GM12872 (cell line): Measurements from ENCODE around the gene MESD.

ENCODE experiments used
- TF ChIP-seq, protein P1 (sequence below): IDR thresholded peaks from 3 replicates; pipeline ENCODE4 v1.5.1; 2011; ENCODE audit warnings: low read depth, mild to moderate bottlenecking, low read length, moderate library complexity; ENCODE audit not compliant: insufficient read depth

The MESD gene

DNA sequence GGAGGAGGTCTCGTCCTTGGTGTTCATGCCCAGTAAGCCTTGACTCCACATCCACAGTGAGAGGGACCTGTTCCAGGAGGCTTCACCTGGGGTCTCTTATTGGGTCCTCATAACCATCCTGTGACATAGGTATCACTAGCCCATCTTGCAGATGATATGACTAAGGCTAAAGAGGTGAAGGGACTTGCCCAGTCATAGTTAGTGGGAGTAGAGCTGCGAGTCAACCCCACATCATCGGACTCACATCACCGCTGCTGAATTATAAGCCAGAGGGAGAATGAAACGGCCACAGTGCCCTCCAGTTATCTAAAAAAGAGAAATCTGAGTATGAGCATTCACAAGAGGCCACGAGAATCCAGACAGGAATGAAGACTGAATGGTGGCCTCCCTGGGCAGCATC is 66.0 kb downstream of the MESD start:
- TF ChIP-seq, protein P1, sequence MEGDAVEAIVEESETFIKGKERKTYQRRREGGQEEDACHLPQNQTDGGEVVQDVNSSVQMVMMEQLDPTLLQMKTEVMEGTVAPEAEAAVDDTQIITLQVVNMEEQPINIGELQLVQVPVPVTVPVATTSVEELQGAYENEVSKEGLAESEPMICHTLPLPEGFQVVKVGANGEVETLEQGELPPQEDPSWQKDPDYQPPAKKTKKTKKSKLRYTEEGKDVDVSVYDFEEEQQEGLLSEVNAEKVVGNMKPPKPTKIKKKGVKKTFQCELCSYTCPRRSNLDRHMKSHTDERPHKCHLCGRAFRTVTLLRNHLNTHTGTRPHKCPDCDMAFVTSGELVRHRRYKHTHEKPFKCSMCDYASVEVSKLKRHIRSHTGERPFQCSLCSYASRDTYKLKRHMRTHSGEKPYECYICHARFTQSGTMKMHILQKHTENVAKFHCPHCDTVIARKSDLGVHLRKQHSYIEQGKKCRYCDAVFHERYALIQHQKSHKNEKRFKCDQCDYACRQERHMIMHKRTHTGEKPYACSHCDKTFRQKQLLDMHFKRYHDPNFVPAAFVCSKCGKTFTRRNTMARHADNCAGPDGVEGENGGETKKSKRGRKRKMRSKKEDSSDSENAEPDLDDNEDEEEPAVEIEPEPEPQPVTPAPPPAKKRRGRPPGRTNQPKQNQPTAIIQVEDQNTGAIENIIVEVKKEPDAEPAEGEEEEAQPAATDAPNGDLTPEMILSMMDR: no peak

DNA sequence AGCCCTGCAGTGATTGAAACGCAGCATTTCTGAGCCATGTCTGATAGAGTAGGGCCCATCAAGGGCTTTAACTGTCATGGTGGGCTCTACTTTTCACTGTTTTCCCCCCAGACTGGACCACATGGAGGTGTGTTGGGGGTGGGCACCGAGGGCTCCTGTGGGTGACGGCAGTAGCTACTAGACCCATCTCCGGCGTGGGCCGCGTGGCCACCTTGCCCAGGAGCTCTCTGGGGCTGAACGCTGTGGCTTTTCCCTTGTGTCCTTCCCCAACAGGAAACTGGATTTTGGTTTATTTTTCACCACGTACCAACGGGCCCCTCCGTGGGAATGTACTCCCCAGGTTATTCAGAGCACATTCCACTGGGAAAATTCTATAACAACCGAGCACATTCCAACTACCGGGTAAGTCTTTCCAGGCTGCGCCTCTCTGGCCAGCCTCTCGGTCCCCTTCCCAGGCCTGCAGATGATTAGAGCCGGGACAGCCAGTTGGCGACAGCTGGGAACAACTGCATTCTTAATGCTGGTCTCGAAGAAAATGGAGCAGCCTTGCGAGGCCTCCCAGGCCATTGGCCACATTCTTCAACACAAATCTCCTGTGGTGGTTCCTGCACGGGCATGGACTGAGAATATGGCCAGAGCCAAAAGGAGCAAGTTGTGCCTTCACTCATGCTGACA is 67.7 kb downstream of the MESD start:
- TF ChIP-seq, protein P1: no peak

DNA sequence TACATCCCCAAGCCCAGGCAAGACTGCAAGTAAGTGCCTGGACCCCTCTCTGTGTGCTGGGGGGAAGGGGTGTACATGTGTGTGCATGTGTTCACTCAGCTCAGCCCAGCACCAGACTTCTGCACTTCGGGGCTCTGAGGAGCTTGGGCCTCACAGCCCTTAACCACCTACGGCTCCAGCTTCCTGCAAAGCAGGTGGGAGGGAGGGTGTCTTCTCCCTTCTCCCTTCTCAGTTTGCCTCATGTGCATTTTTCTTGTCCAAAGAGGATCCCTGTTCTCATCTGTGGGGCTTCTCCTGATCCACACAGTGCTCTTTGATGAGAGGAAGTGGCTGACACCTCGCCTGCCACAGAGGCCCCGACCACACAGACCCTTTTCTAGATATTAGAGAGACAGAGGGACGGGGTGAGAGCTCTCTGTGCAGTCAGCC is 69.3 kb downstream of the MESD start:
- TF ChIP-seq, protein P1: no peak

DNA sequence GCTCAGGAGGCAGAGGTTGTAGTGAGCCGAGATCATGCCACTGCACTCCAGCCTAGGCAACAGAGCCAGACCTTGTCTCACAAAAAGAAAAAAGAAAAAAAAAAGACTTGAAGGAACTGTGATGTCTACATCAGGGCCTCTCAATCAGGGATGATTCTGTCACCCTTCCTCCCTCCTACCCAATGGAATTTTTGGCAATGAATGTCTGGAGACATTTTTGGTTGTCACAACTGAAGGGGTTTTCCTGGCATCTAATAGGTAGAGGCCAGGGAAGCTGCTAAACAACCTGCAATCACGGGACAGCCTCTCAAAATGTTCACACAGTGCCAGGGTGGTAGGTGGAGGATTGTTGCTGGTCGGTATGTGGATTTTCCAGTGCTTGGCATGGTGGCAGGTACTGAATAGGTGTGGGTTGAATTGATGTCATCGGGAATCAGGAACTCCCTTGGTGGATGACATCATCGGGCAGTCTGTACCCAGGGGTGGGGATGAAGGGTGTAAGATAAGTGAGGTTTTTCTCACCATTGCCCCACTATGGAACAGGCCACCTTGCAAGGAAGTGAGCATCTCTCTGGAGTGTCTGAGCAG is 71.3 kb downstream of the MESD start:
- TF ChIP-seq, protein P1: no peak

DNA sequence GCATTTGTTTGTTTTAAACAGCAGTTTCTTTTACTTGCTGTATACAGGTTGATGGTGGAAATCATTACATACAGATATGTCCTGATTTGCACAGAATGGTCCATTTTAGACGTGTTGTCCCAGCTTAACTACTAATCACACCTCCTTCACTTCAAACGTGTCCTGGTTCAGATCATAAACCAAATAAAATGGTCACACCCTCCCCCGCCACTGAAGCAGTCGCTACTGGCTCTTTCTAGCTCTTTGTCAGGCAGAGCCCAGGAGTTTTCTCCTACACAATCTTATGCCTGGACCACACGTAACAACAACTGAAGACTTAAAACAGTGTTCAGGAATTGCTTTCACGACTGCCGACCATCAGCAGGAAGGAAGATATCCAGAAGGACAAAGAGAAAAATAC is 73.6 kb downstream of the MESD start:
- TF ChIP-seq, protein P1: no peak

DNA sequence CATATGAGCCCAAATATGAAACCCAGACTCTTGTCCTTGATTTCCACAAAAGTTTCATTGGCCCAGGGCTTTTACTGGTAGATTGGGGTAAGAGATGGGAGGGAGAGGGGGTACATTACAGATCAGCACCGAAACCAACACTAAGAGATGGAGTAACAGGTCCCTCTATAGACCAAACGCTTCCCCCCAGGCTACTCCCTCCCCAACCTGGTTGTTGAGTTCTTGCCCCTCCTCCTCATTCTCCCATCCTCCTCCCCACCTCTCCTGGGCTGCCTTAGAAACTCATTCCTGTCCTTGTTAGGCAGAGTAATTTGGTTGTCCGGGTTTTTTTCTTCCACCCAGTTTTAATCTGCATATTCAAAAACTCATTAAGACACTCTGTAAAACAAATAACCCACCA is 74.1 kb downstream of the MESD start:
- TF ChIP-seq, protein P1: no peak

DNA sequence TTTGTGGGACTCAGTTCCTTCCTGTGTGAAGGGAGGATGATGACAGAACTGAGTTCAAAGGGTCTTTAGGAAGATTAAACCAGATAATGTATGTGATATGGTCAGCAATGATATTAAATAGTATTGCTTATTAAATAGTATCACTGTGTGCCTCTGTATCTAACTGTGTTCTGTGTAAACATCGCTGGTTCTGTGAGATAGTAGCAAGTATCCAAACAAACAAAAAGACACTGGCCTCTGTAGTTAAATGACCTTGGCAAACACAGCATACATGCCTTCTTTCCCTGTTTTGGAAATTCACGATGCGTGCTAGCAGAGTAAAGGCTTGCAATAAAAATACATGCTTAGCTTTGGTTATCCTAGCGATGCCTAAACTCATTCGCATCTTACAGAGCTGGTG is 76.1 kb downstream of the MESD start:
- TF ChIP-seq, protein P1: no peak
